ENCODE results near the gene ABO. TPM values are rescaled to one million over a fixed set of nuclear protein-coding genes. Genes with fewer than 3 reads are reported as not detected.
"Not testable (repeated sequence)": the region's sequence is repeated elsewhere in the genome, so short reads cannot be mapped to it uniquely, and the experiment has no call there.

The ABO gene
- under 0.01 and 0.51 TPM in 2 replicates for total RNA-seq

DNA sequence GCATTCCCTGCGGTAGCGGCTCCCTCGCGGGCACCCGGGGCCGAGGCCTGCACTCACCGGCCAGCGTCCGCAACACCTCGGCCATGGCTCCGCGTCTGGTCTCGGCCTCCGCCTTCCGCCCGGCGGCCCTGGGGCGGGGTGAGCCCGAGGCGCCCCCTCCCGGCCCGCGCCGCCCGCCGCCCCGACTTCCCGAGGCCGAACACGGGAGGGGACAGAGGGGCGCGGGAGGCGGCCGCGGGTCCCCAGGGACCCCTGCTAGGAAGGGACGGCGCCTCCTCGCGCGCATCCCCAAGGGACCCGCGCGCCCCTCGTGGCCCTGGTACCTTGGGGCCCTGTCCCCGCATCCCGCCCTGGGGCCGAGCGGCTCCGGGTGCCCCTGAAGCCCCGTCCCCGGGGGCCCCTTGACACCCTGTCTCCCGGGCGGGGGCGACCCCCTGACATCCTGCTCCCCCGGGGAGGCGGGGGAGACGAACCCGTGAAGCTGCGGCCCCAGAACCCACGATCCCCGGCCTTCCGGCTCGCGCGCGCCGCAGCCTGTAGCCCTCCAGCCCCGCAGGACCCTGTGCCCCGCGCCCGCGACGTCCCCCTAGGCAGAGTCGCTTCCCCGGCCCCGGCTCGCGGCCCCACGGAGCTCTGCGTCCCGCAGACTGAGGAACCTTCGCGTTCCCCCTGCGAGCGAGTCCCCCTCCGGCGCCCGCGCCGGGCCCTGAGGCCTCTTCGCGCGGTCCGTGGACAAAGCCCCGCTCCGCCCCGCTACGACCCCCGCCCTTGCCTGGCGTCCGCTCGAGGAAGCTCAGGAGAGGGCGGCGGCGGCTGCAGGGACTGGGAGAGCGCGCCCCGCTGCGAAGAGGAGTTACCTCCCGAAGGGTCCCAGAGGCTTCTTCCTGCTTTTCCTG lies at the start of gene ABO:
ABO (minus strand) TSS at position 97 of the 896 bp plus-strand sequence.
- DNase-seq, result peak; percentile 7

DNA sequence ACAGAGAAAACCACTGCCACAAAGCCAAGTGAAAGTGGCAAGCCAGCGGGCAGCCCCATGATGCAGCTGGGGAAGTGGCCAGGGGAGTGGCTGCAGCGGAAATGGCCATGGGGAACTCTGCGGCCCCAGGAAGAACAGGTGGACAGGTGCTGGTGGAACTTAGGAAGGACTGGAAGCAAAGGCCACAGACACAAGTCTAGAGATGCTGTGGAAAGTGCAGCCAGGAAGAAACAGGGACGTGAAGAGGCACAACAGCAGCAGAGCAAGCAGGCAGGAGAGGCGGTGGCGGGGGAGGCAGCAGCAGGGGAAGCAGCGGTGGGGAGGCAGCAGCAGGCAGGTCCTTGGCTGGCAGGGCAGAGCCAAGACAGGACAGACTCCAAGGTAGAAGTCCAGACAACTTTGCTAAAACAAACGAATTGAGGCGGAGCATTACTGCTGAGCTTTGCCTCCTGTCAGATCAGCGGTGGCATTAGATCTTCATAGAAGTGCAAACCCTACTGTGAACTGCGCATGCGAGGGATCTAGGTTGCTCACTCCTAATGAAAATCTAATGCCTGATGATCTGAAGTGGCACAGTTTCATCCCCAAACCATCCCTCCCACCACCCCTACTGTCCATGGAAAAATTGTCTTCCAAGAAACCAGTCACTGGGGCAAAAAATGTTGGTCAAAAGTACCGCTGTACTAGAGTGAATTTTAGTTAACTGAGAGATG lies 49.1 kb upstream of the ABO start:
- no peak for DNase-seq

DNA sequence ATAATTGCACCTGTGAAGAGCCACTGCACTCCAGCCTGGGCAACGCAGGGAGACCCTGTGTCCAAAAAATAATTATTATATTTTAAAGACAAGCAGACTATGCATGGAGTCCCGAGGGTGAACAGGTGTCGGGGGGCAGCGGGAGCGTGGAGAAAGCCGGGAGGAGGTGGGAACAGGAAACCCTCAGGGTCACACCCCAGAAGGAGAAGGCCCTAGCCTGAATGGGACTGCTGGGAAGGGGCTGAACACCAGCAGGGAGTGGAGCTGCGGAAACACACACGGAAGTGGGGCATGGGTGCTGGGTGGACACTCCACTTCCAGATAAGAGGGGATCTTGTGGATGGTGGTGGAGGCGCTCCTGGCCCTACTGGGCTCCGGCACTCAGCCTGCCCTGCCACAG lies 48.2 kb upstream of the ABO start:
- no peak for DNase-seq

DNA sequence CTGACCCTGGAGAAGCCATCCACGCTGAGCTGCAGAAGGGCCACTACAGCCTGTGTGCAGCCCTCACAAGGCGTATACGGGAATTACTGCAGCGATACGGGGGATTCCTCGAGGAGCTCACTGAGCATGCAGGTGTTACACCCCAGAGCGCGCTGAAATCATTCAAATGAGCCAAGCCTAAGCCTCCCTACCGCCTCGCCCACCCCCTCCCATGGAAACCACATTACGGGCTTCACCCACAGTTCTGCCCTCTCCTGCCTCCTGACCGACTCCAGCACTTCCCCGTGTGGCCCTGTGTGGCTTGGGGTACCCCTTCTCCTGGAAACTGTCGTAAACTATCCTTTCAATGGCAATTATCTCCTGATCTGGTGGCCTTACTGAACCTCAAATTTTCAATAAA lies 47.7 kb upstream of the ABO start:
- DNase-seq, result no peak

DNA sequence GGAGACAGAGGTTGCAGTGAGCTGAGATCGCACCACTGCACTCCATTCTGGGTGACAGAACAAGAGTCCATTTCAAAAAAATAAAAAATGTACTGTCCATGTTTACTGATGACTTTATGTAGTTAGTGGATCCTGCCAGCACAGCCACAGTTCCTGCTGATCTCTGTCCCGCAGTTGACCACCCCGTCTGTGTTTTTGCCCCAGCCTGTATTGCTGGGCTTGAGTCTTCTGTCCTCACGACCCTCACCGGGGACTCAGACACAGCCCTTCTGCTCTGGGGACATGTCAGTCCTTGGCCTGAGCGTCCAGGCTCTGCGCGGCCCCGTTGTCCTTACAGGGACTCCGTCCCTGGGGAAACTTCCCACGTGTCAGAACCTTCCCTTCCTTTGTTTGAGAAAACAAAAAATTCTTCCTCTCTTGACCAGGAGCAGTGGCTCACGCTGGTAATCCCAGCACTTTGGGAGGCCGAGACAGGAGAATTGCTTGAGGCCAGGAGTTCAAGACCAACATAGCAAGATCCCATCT lies 46.5 kb upstream of the ABO start:
- no peak for DNase-seq

DNA sequence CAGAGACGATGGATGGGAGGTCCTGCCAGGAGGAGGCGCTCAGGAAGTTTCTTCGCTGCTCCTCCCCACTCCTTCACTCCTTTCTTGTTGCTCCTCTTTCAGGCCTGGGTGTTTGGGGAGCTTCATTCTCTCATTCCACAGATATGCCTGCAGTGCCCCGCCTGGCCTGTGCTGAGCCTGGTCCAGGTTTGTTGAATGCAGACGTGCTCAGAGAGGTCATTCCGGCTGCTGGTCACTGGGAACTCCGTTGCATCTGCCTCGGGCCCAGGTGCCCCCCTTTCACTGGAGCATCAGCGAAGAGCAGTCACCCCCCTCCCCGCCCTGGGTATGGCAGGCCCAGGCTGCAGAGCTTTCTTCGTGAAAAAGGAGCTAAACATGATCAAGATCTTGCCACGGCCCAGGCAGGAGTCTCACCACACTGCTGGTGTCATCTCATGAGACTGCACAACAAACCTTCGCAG lies 45.5 kb upstream of the ABO start:
- no peak for DNase-seq

DNA sequence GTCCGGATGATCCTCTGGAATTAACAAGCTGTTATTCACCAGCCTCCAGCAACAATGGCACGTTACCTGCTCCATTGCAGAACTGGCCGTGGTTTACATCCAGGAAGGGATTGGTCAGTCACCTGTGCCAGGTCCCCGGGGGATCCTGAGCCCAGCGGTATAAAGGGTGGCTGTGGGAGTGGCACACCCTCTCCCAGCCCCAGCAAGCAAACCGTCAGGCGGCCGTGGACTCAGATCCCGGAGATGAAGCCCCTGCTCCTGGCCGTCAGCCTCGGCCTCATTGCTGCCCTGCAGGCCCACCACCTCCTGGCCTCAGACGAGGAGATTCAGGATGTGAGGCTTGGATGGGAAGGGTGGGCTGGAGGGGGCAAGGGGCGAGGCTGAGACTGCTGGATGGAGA lies 42.5 kb upstream of the ABO start:
- DNase-seq, result not testable (repeated sequence)

DNA sequence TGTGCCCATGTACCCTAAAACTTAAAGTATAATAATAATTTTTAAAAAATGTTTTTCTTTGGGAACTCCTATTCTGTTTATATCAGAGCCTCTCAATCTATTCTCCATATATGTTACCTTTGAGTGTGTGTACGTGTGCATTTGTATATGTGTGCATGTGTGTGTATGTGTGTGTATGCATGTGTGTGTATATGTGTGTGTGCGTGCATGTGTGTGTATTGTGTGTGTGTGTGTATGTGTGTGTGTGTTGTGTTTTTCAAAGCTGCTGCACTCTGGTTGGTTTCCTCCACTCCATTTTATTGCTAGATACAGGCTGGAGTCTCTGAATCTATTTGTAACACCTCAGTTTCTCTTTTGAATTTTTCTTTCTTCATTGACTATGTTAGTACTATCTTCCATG lies 41.0 kb upstream of the ABO start:
- DNase-seq, result no peak

DNA sequence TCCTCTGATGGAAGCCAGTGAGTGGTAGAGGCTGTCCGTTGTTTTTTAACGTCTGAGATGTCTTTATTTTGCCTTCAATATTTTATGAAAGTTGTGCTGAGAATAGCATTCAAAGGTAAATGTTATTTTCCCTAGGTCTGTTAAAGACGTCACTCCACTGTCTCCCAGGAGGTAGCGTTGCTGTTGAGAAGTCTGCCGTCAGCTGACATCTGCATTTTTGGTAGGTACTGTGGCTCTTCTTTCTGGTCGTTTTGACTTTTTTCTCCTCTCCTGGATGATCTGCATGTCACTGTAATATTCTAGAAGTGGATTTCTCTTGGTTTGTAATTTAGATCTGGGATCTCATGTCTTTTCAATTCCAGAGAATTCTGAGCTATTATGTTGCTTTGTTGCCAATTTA lies 34.6 kb upstream of the ABO start:
- DNase-seq, result no peak

DNA sequence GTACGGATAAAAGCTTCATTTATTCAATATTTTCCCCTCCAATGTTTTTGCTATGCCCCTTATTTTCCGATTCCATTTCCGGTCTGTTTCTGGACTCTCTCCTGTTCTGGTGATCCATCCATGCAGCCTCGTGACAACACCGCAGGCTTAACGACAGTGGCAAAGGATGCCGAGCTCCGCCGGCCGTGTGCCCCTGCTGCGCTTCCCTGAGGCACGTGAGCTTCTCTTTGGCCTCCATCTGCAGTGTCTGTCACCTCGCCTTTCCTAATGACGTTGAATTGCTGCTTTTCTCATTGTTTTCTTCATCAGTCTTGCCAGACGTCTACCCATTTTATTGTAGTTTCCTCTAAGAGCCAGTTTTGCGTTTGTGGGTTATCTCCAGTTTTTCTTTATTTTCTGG lies 32.3 kb upstream of the ABO start:
- no peak for DNase-seq

DNA sequence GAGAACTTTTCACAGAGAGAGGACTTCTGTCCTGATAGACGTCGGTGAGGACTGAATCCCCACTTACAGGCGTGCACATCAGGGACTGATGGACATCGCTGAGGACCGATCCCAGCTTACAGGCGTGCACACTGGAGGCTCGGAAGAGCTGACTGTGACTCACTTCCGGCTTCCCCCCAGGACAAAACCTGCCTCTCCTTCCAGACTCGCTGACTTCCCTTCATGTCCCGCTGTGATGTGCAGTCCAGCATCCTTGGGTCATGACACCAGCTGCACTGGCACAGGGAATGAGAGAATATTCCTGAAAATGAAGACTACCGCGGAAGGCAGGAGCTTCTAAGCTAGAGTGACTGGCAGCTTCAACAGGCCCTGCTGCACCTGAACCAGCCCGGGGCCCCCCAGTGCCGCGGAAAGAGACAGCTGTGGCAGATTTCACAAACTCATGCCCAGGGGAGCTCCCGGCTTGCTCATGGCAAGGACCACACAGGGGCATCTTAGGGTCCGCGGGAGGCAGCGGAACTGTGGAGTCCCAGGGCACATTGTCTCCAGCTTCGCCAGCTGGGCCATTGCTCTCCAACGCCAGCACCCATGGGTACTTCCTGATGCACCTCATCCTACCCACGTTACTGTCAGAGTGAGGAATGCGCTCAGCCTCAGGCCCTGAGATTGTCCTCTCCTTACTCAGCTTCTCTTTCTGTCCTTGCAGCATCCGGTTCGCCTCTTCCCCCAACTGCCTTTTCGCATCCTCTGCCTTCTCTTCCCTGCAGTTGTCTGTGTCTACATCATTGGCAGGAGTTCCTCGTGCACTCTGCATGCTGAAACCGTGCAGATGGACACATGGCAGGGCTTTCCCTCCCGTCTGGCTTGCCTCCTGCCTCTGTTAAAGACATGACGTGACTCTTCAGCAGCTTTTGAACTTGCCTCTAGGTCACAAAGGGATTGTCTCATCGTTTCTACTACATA lies 31.5 kb upstream of the ABO start:
- DNase-seq, result peak; percentile 61

DNA sequence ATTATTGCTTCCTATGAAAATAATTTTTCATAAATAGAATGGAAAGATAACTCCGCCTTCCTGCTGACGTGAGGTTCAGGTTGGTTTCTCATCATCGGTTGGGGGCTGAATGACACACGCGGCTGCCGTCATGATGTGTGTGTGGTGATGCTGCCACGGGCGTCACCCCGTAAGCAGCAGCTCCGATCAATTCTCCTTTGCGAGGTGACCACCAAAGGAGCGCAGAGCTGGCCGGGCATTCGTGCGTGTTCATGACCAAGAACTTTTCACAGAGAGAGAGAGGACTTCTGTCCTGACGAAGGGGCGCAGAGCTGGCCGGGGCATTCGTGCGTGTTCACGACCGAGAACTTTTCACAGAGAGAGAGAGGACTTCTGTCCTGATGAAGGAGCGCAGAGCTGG lies 30.7 kb upstream of the ABO start:
- no peak for DNase-seq

DNA sequence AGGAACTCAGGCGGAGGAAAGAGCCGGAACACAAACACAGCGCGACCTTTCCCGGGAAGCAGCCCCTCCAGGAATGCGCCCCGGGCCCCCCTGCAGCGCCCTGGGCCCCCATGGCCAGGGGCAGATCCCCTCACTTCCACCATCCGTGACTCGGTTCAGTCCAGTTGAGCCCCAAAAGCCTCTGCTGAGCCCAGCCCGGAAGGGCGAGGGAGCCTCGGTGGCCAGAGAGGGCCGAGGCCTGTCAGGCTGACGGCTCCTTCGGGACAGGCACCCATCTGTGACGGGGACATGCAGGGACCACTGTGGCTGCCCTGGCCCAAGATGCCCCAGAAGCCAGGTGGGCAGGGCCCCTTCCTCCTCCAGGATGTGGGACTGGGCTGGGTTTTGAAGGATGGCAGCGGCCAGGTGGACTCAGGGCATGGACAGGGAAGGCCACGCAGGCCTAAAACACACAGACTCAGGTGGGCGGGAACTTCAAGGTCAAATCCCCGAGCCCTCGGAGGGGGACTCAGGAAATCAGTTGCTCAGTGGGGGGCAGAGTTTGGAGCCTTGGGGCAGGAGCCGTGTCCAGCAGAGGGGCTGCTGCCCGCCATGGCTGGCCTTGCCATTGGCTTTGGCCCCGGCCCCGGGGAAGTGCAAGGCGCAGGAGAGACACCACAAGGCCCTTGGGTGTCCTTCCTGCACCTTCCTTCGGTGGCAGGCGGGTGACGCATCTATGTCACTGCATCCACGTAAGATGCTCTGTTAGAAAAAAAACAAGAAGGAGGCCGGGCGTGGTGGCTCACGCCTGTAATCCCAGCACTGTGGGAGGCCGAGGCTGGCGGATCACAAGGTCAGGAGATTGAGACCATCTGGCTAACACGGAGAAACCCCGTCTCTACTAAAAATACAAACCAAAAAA lies 29.7 kb upstream of the ABO start:
- no peak for DNase-seq

DNA sequence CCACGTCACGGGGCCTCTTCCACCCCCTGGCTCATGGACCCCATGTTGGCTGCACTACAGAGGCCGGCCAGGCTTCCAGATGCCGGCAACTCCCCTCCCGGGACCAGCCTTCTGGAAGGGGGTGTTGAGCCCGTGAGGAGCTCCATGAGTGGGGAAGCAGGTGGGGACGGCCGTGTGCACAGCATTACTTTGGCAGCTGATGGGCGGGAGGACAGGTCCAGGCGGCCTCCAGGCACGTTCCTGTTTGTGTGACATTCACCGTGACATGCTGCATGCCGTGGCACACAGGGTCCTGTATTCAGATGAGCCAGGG lies 29.1 kb upstream of the ABO start:
- no peak for DNase-seq

DNA sequence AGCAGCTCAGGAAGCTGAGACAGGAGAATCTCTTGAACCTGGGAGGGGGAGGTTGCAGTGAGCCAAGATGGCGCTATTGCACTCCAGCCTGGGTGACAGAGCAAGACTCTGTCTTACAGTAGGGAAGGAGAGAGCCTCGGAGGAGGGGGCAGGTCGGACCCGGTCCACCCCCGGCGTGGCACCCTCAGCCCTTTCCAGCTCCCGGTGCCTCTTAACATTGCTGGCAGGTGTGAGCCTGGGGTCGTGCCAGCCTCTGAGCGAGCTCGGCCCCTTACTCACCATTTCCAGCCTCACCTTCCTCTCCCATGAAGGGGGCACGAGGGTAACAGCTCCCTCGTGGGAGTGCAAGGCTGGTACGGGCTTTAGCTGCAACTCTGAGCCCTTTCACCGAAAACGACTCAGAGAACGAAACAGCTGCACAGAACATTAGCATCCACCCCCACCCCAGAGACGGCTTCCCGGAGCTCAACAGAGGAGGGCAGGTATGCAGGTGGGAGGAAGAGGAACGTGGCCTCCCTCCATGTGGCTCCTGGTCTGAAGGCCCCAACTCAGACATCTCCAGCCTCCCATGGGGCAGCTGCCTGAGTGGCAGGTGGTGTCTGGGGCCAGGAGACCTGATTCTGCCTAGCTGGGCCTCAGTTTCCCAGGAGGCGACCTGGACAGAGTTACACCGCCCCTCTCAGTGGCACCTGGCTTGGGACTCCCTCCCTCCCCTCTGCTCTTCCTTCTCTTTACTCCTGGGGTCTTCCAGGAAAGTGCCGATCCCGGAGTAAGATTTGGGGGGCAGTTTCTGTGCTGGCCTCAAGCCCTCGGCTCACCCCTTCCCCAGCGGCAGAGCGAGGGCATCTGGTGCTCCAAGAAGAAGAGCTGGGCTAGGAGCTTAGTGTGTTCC lies 28.5 kb upstream of the ABO start:
- no peak for DNase-seq

DNA sequence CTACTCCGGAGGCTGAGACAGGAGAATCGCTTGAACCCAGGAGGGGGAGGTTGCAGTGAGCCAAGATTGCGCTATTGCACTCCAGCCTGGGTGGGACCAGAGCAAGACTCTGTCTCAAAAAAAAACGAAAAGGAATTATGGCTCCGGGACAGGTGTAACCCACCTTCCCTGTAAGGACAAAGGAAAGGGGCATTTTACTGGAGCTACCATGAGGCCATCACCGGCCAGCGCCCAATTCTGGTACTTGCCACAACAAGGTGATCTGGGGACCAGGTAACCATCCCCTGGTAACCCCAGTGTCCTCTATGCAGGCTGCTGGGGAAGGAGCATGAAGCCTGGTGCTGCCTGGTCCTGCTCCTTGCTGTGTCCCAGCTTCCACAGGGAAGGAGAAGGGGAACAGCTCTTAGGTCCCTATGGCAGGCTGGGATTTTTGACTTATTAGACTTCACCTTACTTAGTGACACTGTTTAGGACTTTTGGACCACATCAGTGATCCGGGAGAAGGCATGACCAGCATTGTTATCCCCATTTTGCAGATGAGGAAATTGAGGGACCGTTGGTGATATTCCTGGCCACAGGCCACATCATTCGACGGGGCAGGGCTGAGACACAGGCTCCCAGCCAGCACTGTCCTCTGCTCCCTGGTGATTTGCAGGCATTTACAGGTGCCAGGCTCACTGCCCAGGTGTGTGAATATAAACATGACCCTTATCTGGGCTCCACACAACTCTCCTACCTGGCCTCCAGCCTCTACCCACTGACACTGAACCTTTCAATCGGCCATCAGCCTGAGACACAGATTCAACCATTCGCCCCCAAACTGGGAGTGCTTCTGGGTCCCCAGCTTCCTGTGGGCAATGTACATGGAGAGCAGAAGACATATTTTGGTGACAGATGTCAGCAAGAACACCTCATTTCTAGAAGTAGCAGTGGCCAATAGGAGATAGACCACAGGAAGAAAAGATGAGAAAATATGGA lies 26.5 kb upstream of the ABO start:
- no peak for DNase-seq

DNA sequence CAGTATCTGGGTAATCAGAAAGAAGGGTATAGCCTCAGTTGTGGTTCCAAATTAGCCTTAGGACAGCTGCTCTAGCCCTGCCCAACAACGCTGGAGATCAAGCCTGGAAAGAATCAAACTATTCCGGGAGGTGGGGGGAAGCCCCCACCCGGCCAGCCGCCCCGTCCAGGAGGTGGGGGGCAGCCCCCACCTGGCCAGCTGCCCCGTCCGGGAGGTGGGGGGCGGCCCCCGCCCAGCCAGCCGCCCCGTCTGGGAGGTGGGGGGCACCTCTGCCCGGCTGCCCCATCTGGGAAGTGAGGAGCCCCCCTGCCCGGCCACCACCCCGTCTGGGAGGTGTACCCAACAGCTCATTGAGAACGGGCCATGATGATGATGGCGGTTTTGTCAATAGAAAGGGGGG lies 25.0 kb upstream of the ABO start:
- not testable (repeated sequence) for DNase-seq

DNA sequence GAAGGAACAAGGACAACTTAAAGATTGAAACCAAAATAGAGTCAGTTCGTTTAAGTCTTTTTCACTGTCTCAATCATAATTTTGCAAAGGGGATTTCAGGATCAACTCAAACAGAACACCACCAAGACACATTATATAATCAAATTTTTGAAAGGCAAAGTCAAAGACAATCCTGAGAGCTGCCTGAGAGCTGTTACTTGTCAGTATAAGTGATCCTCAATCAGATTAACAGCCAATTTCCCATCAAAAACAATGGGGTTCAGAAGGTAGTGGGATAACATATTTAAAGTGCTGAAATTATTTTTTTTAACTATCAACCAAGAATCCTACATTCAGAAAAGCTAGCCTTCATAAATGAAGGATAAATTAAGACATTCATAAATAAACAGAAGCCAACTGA lies 19.3 kb upstream of the ABO start:
- no peak for DNase-seq

DNA sequence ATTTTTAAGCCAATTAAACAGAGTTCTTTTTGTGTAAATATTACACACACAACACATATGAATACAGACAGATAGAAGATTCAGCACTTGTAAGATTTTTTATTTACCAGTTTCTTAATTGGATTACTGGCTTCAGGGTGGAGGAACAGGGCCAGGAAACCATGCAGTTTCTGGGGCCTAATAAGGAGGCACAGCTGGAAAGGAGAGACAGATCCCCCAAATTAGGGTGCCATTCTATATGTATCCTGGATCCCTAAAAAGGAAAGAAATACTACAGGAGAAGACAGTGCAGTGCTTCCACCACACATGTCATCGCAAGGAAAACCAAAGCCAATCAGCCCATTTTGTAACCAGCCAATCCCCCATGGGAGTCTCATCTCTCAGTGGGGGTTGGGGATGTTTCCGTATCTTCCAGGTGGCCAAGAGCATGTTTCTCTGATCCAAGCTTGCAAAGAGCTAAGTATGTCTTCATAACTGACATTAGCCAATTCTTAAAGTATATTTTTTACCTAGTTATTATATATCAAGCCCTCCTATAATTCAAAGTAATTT lies 15.8 kb upstream of the ABO start:
- no peak for DNase-seq
